Mesenchymal stem cell (in vitro differentiated cells and primary cell): ENCODE results near the gene LAIR1.

Experiments used
- DNase-seq: peaks from one replicate; pipeline ENCODE4 v3.0.0-alpha.2; 2013
- H2AFZ ChIP-seq: one replicate; pipeline ENCODE4 v1.6.1; 2013; ENCODE audit warnings: low read depth, mild to moderate bottlenecking, control low read depth, inconsistent platforms, low read length, moderate library complexity
- H2AK5ac ChIP-seq: 2 replicates; pipeline ENCODE4 v1.6.1; 2013; ENCODE audit warnings: low read length, moderate library complexity, mild to moderate bottlenecking, inconsistent platforms; ENCODE audit not compliant: severe bottlenecking
- H2BK120ac ChIP-seq: one replicate; pipeline ENCODE4 v1.6.1; 2013; ENCODE audit warnings: low read depth, mild to moderate bottlenecking, inconsistent platforms, low read length, moderate library complexity
- H2BK12ac ChIP-seq, 2 experiments: one replicate each; pipeline ENCODE4 v1.6.1; 2013; ENCODE audit warnings: inconsistent platforms in 2 of 2, low read length in 2 of 2, mild to moderate bottlenecking in 2 of 2, moderate library complexity in 2 of 2, control low read depth in 1 of 2
- H2BK15ac ChIP-seq: one replicate; pipeline ENCODE4 v1.6.1; 2013; ENCODE audit warnings: mild to moderate bottlenecking, low read depth, inconsistent platforms; ENCODE audit not compliant: poor library complexity, severe bottlenecking
- H2BK5ac ChIP-seq: 2 replicates; pipeline ENCODE4 v1.6.1; 2013; ENCODE audit warnings: low read depth, mild to moderate bottlenecking, low read length, control low read depth, inconsistent platforms; ENCODE audit not compliant: poor library complexity, severe bottlenecking
- H3K14ac ChIP-seq, 2 experiments: one replicate each; pipeline ENCODE4 v1.6.1; 2013; ENCODE audit warnings: inconsistent platforms in 2 of 2, low read length in 2 of 2, control low read depth in 1 of 2, mild to moderate bottlenecking in 1 of 2, moderate library complexity in 1 of 2
- H3K18ac ChIP-seq, 2 experiments: one replicate each; pipeline ENCODE4 v1.6.1; 2013; ENCODE audit warnings: inconsistent platforms in 2 of 2, low read length in 2 of 2, control low read depth in 1 of 2, low read depth in 1 of 2, mild to moderate bottlenecking in 1 of 2
- H3K23ac ChIP-seq, 2 experiments: one replicate each; pipeline ENCODE4 v1.6.1; 2013; ENCODE audit warnings: inconsistent platforms in 2 of 2, low read length in 2 of 2, mild to moderate bottlenecking in 2 of 2, moderate library complexity in 2 of 2, control low read depth in 1 of 2
- H3K27ac ChIP-seq: 2 replicates; pipeline ENCODE4 v1.5.1; 2013; ENCODE audit warnings: mild to moderate bottlenecking, moderate library complexity, low read length, control low read depth, inconsistent platforms; ENCODE audit not compliant: poor library complexity, severe bottlenecking
- H3K27me3 ChIP-seq, 2 experiments: 2 replicates each; pipeline versions ENCODE4 v1.6.1 to v1.7.0; 2013; ENCODE audit warnings: low read length in 2 of 2, mild to moderate bottlenecking in 2 of 2, moderate library complexity in 2 of 2, control low read depth in 1 of 2, inconsistent platforms in 1 of 2; ENCODE audit not compliant: control insufficient read depth in 1 of 2, insufficient read depth in 1 of 2
- H3K36me3 ChIP-seq, 2 experiments: 2 replicates each; pipeline versions ENCODE4 v1.6.1 to v1.7.0; 2013; ENCODE audit warnings: low read length in 2 of 2, control low read depth in 1 of 2, inconsistent platforms in 1 of 2, low read depth in 1 of 2, mild to moderate bottlenecking in 1 of 2; ENCODE audit not compliant: insufficient read depth in 2 of 2, control insufficient read depth in 1 of 2
- H3K4ac ChIP-seq, 2 experiments: one replicate each; pipeline ENCODE4 v1.6.1; 2013; ENCODE audit warnings: inconsistent platforms in 2 of 2, low read length in 2 of 2, mild to moderate bottlenecking in 2 of 2, moderate library complexity in 2 of 2, control low read depth in 1 of 2, low read depth in 1 of 2
- H3K4me1 ChIP-seq: 2 replicates; pipeline ENCODE4 v1.6.1; 2013; ENCODE audit warnings: low read depth, low read length, control low read depth; ENCODE audit not compliant: control insufficient read depth, insufficient read depth
- H3K4me2 ChIP-seq: 2 replicates; pipeline ENCODE4 v1.6.1; 2013; ENCODE audit warnings: low read length, mild to moderate bottlenecking, inconsistent platforms; ENCODE audit not compliant: poor library complexity, severe bottlenecking
- H3K4me3 ChIP-seq, 2 experiments: 2 replicates each; pipeline versions ENCODE4 v1.5.1 to v1.7.0; 2013; ENCODE audit warnings: low read length in 2 of 2, mild to moderate bottlenecking in 2 of 2, control low read depth in 1 of 2, low read depth in 1 of 2; ENCODE audit not compliant: insufficient read depth in 1 of 2
- H3K79me1 ChIP-seq: replicated peaks from 2 replicates; pipeline ENCODE4 v1.6.1; 2013; ENCODE audit warnings: mild to moderate bottlenecking, control low read depth, low read length, inconsistent platforms; ENCODE audit not compliant: poor library complexity, severe bottlenecking
- H3K9ac ChIP-seq: 2 replicates; pipeline ENCODE4 v1.7.0; 2013; ENCODE audit warnings: mild to moderate bottlenecking, low read length, moderate library complexity
- H3K9me3 ChIP-seq: 2 replicates; pipeline ENCODE4 v1.7.0; 2013; ENCODE audit warnings: mild to moderate bottlenecking, low read length; ENCODE audit not compliant: control insufficient read depth
- H4K8ac ChIP-seq: one replicate; pipeline ENCODE4 v1.6.1; 2013; ENCODE audit warnings: inconsistent platforms, mild to moderate bottlenecking, low read length, moderate library complexity
- H4K91ac ChIP-seq: one replicate; pipeline ENCODE4 v1.6.1; 2013; ENCODE audit warnings: mild to moderate bottlenecking, low read length, inconsistent platforms
- WGBS: methylation state at CpG from one replicate; pipeline ENCODE4 v1.1.7; 2013; ENCODE audit warnings: mixed read lengths; 5-methylcytosine and 5-hydroxymethylcytosine counted together

Gene LAIR1

GRCh38 chr19:54319049-54319448, 45.7 kb downstream of the LAIR1 start:
- no peak overlapping the region for H3K23ac ChIP-seq
- no peak overlapping the region for H2BK120ac ChIP-seq
- DNase-seq: no peak
- H3K36me3 ChIP-seq: no peaks in the 10 kb centered on the region
- peaks cover 0 to 26% of the 10 kb centered on the region in 2 experiments for H3K27me3 ChIP-seq
- no peak overlapping the region for H2BK5ac ChIP-seq
- H3K79me1 ChIP-seq: no peaks in the 10 kb centered on the region
- H3K4me3 ChIP-seq: no peak overlapping the region
- H2BK15ac ChIP-seq: no peak overlapping the region
- H2AK5ac ChIP-seq: no peak overlapping the region
- H4K8ac ChIP-seq: no peak overlapping the region
- no peak overlapping the region for H3K4ac ChIP-seq
- H2AFZ ChIP-seq: no peak overlapping the region
- no peak overlapping the region for H3K9ac ChIP-seq
- H3K9me3 ChIP-seq: peaks cover 2% of the 10 kb centered on the region
- 82% methylated on average over 7 of the region's 7 CpGs for WGBS
- no peak overlapping the region for H2BK12ac ChIP-seq
- H3K27ac ChIP-seq: no peak overlapping the region
- no peak overlapping the region for H4K91ac ChIP-seq
- H3K14ac ChIP-seq: no peak overlapping the region
- H3K18ac ChIP-seq: no peak overlapping the region
- H3K4me1 ChIP-seq: no peaks in the 10 kb centered on the region
- H3K4me2 ChIP-seq: no peak overlapping the region

DNA sequence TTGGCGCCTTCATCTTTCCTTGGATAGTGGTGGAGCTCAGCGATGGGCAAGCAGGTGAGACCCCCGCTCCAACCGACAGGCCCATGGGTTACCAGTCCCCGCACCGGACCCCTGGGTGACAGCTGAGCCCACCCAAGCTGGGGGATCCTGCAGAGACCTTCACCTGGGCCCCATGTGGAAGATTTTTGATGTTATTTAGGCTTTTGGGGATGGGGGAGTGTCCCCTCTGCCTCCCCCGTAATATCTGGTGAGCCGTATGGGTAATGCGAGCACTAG, 46.8 kb downstream of the LAIR1 start:
- no peak overlapping the region for H2BK12ac ChIP-seq
- H4K8ac ChIP-seq: no peak overlapping the region
- peaks cover 2% of the 10 kb centered on the region for H3K9me3 ChIP-seq
- no peak overlapping the region for H2BK120ac ChIP-seq
- no peak overlapping the region for H3K4me3 ChIP-seq
- no peak overlapping the region for H2BK15ac ChIP-seq
- H3K27me3 ChIP-seq: peaks cover 0 to 29% of the 10 kb centered on the region in 2 experiments
- H3K4me1 ChIP-seq: no peaks in the 10 kb centered on the region
- no peak overlapping the region for H3K14ac ChIP-seq
- no peak overlapping the region for H3K18ac ChIP-seq
- H3K9ac ChIP-seq: no peak overlapping the region
- H3K4me2 ChIP-seq: no peak overlapping the region
- no peaks in the 10 kb centered on the region for H3K36me3 ChIP-seq
- no peak overlapping the region for H2BK5ac ChIP-seq
- H2AFZ ChIP-seq: no peak overlapping the region
- no peak overlapping the region for H2AK5ac ChIP-seq
- DNase-seq: no peak
- H3K4ac ChIP-seq: no peak overlapping the region
- H3K23ac ChIP-seq: no peak overlapping the region
- H3K79me1 ChIP-seq: no peaks in the 10 kb centered on the region
- no peak overlapping the region for H4K91ac ChIP-seq
- H3K27ac ChIP-seq: no peak overlapping the region
- WGBS: 86% methylated on average over 9 of the region's 9 CpGs

GRCh38 chr19:54317108-54317964, 47.4 kb downstream of the LAIR1 start:
- no peaks in the 10 kb centered on the region for H3K79me1 ChIP-seq
- H3K27ac ChIP-seq: no peak overlapping the region
- no peak overlapping the region for H3K23ac ChIP-seq
- WGBS: 73% methylated on average over 25 of the region's 29 CpGs
- H3K4ac ChIP-seq: no peak overlapping the region
- no peaks in the 10 kb centered on the region for H3K4me1 ChIP-seq
- H2BK5ac ChIP-seq: no peak overlapping the region
- no peak overlapping the region for H3K4me2 ChIP-seq
- H3K14ac ChIP-seq: no peak overlapping the region
- H3K9me3 ChIP-seq: peaks cover 2% of the 10 kb centered on the region
- no peak overlapping the region for H2BK15ac ChIP-seq
- no peak overlapping the region for H2BK12ac ChIP-seq
- no peak overlapping the region for H2AK5ac ChIP-seq
- H3K27me3 ChIP-seq: peaks cover 0 to 31% of the 10 kb centered on the region in 2 experiments
- no peak overlapping the region for H3K4me3 ChIP-seq
- H3K36me3 ChIP-seq: no peaks in the 10 kb centered on the region
- H4K8ac ChIP-seq: no peak overlapping the region
- no peak overlapping the region for H2AFZ ChIP-seq
- H4K91ac ChIP-seq: no peak overlapping the region
- H3K18ac ChIP-seq: no peak overlapping the region
- no peak overlapping the region for H2BK120ac ChIP-seq
- no peak for DNase-seq
- no peak overlapping the region for H3K9ac ChIP-seq

GRCh38 chr19:54316746-54317107, 48.0 kb downstream of the LAIR1 start:
- Histone ChIP-seq H3K18ac (no peak overlapping the region), H3K4me1 (no peaks in the 10 kb centered on the region), H3K23ac (no peak overlapping the region), H2AFZ (no peak overlapping the region), H3K9me3 (peaks cover 2% of the 10 kb centered on the region), H2BK120ac (no peak overlapping the region), H2BK15ac (no peak overlapping the region), H3K4me3 (no peak overlapping the region), H4K91ac (no peak overlapping the region), H3K14ac (no peak overlapping the region), H2AK5ac (no peak overlapping the region), H3K79me1 (no peaks in the 10 kb centered on the region), H2BK5ac (no peak overlapping the region), H3K4ac (no peak overlapping the region), H4K8ac (no peak overlapping the region), H3K4me2 (no peak overlapping the region), H3K27ac (no peak overlapping the region), H3K27me3 (peaks cover 0 to 35% of the 10 kb centered on the region in 2 experiments), H3K9ac (no peak overlapping the region), H2BK12ac (no peak overlapping the region), H3K36me3 (no peaks in the 10 kb centered on the region)
- DNase-seq: no peak
- 33% methylated on average over 10 of the region's 11 CpGs for WGBS
